Neural progenitor cell (in vitro differentiated cells): ENCODE measurements around the gene PRKCA. TPM values are rescaled to one million over a fixed set of nuclear protein-coding genes. Genes with fewer than 3 reads are reported as not detected.
"Not testable (repeated sequence)": the region's sequence is repeated elsewhere in the genome, so short reads cannot be mapped to it uniquely, and the experiment has no call there.

Experiments
- DNase-seq: peaks from one replicate; pipeline ENCODE4 v3.0.0-alpha.2; 2016; ENCODE audit warnings: low spot score
- H2AFZ ChIP-seq: fragments of 200-600 bp; sonication (generic); replicated peaks from 2 replicates; pipeline ENCODE4 v1.6.1; 2016; ENCODE audit warnings: antibody characterized with exemption
- H3F3A ChIP-seq: fragments of 200-600 bp; sonication (generic); 2 replicates; pipeline ENCODE4 v1.6.1; 2016; ENCODE audit warnings: antibody characterized with exemption, low read depth
- H3K27ac ChIP-seq: fragments of 200-600 bp; sonication (generic); 2 replicates; pipeline ENCODE4 v1.5.1; 2016; ENCODE audit warnings: mild to moderate bottlenecking
- H3K27me3 ChIP-seq: fragments of 200-600 bp; sonication (generic); 2 replicates; pipeline ENCODE4 v1.6.1; 2016; ENCODE audit warnings: mild to moderate bottlenecking, moderate library complexity
- H3K36me3 ChIP-seq: fragments of 200-600 bp; sonication (generic); 2 replicates; pipeline ENCODE4 v1.5.1; 2016
- H3K4me1 ChIP-seq: fragments of 200-600 bp; sonication (generic); 2 replicates; pipeline ENCODE4 v1.6.1; 2016; ENCODE audit warnings: mixed run types
- H3K4me2 ChIP-seq: fragments of 200-600 bp; sonication (generic); 2 replicates; pipeline ENCODE4 v1.6.1; 2016
- H3K4me3 ChIP-seq: fragments of 200-600 bp; sonication (generic); 2 replicates; pipeline ENCODE4 v1.5.1; 2016
- H3K79me2 ChIP-seq: fragments of 200-600 bp; sonication (generic); 2 replicates; pipeline ENCODE4 v1.6.1; 2016; ENCODE audit warnings: low read depth
- H3K9ac ChIP-seq: fragments of 200-600 bp; sonication (generic); 2 replicates; pipeline ENCODE4 v1.6.1; 2016
- H3K9me3 ChIP-seq: fragments of 200-600 bp; sonication (generic); 2 replicates; pipeline ENCODE4 v1.5.1; 2016; ENCODE audit warnings: low read depth
- H4K20me1 ChIP-seq: fragments of 200-600 bp; sonication (generic); 2 replicates; pipeline ENCODE4 v1.6.1; 2016; ENCODE audit warnings: low read depth
- H3K27ac Mint-ChIP-seq: 3 replicates; pipeline ENCODE4 v1.8.0; 2021; ENCODE audit warnings: mixed read lengths
- H3K27me3 Mint-ChIP-seq: 2 replicates; pipeline ENCODE4 v1.8.0; 2022; ENCODE audit warnings: low read depth, mild to moderate bottlenecking, inconsistent platforms, moderate library complexity, mixed read lengths; ENCODE audit not compliant: insufficient read depth
- H3K36me3 Mint-ChIP-seq: 3 replicates; pipeline ENCODE4 v1.8.0; 2021; ENCODE audit warnings: mixed read lengths
- H3K4me1 Mint-ChIP-seq: 3 replicates; pipeline ENCODE4 v1.8.0; 2021; ENCODE audit warnings: mixed read lengths
- H3K4me3 Mint-ChIP-seq: 3 replicates; pipeline ENCODE4 v1.8.0; 2021; ENCODE audit warnings: mild to moderate bottlenecking, moderate library complexity, mixed read lengths
- H3K9me3 Mint-ChIP-seq: 3 replicates; pipeline ENCODE4 v1.8.0; 2020; ENCODE audit warnings: mixed read lengths
- CTCF ChIP-seq: fragments of 200-600 bp; sonication (generic); IDR thresholded peaks from 2 replicates; pipeline ENCODE4 v1.5.1; 2017; ENCODE audit warnings: antibody characterized with exemption, mild to moderate bottlenecking
- EZH2 ChIP-seq: fragments of 200-600 bp; sonication (generic); IDR thresholded peaks from 2 replicates; pipeline ENCODE4 v1.6.1; 2017; ENCODE audit warnings: antibody characterized with exemption, mild to moderate bottlenecking, moderate library complexity
- EZH2phosphoT487 ChIP-seq: fragments of 200-600 bp; sonication (generic); IDR thresholded peaks from 2 replicates; pipeline ENCODE4 v1.6.1; 2017; ENCODE audit warnings: antibody characterized with exemption
- total RNA-seq: library from RNA; depleted of rRNA; stranded (reverse); fragments of >200 nt; gene quantifications from 2 replicates; pipeline ENCODE4 v1.2.3, GENCODE V29; 2015; ENCODE audit warnings: low replicate concordance

PRKCA gene
- total RNA-seq, 1 donor from 2014 or later = 2.1 TPM

DNA sequence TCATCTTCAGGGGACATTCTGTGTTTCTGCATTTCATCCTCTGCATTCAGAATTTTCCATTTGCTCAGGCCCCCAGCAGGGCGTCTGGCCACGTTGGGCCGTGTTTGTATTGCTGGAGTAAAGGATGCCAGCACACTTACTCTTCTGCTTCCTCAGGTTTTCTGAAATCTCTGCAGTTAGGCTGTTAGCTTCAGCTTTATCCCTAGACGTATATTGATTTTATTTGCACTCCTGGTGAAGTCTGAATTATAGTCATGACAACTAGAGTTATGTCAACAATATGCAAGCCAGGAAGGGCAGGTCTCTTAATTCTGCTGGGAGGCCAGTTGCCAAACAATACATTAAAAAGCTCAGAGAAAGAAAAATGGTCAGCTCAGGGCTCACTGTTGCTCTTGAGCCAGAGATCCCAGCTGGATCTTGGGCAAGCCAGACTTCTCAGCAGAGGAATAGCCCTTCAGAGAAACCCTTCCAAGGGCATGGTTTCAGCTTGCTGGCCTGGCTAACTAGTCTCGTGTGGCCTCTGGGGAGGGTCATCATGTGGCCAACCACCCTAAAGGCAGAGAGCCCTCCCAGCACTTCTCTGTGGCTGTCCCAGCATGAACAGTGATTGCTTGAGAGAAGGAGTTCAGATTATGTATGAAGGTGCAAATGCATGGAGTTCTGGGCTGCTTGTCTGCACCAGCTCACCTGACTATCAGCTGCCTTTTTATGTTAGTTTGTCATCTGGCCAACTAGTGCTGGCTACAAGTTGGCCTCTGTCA lies 422.3 kb downstream of the PRKCA start:
- Mint-ChIP-seq H3K36me3 (no peaks in the 10 kb centered on the region), H3K9me3 (no peaks in the 10 kb centered on the region), H3K4me1 (peaks cover 48% of the 10 kb centered on the region), H3K27me3 (peaks cover 6% of the 10 kb centered on the region), H3K4me3 (no peak overlapping the region), H3K27ac (peak overlapping the region; percentile 57)
- Histone ChIP-seq H3K36me3 (no peaks in the 10 kb centered on the region), H3K27me3 (no peaks in the 10 kb centered on the region), H3K79me2 (no peaks in the 10 kb centered on the region), H3F3A (no peaks in the 10 kb centered on the region), H3K4me2 (no peak overlapping the region), H3K9me3 (no peaks in the 10 kb centered on the region), H3K27ac (no peak overlapping the region), H4K20me1 (no peaks in the 10 kb centered on the region), H3K4me3 (no peak overlapping the region), H3K9ac (no peak overlapping the region), H3K4me1 (no peaks in the 10 kb centered on the region), H2AFZ (no peak overlapping the region)
- TF ChIP-seq EZH2 (no peak), CTCF (no peak), EZH2phosphoT487 (no peak)
- DNase-seq = no peak

GRCh38 chr17:66725438-66725837 lies 423.0 kb downstream of the PRKCA start:
- not testable (repeated sequence) for H3K27me3 Mint-ChIP-seq, H3K4me2 ChIP-seq, H2AFZ ChIP-seq, H3K9ac ChIP-seq, H3F3A ChIP-seq, H3K4me3 Mint-ChIP-seq, H3K9me3 Mint-ChIP-seq, H3K27ac Mint-ChIP-seq, H3K36me3 Mint-ChIP-seq, H3K36me3 ChIP-seq, H4K20me1 ChIP-seq, H3K4me3 ChIP-seq, H3K9me3 ChIP-seq, H3K27ac ChIP-seq, DNase-seq, H3K4me1 ChIP-seq, H3K79me2 ChIP-seq, H3K27me3 ChIP-seq
- peaks cover 53% of the 10 kb centered on the region for H3K4me1 Mint-ChIP-seq

GRCh38 chr17:66725956-66726355 lies 423.5 kb downstream of the PRKCA start:
- TF ChIP-seq EZH2 (no peak), CTCF (no peak), EZH2phosphoT487 (no peak)
- no peak overlapping the region for H2AFZ ChIP-seq
- H3K9me3 Mint-ChIP-seq = no peaks in the 10 kb centered on the region
- H3K4me1 ChIP-seq = no peaks in the 10 kb centered on the region
- no peaks in the 10 kb centered on the region for H3K79me2 ChIP-seq
- H3K4me2 ChIP-seq = no peak overlapping the region
- H3K4me1 Mint-ChIP-seq = peaks cover 48% of the 10 kb centered on the region
- peaks cover 5% of the 10 kb centered on the region for H3K27me3 Mint-ChIP-seq
- H3K4me3 Mint-ChIP-seq = no peak overlapping the region
- H3K27ac Mint-ChIP-seq = no peak overlapping the region
- no peak overlapping the region for H3K4me3 ChIP-seq
- H3K9me3 ChIP-seq = no peaks in the 10 kb centered on the region
- H3K27ac ChIP-seq = no peak overlapping the region
- H3K9ac ChIP-seq = no peak overlapping the region
- H3K27me3 ChIP-seq = no peaks in the 10 kb centered on the region
- H3K36me3 ChIP-seq = no peaks in the 10 kb centered on the region
- DNase-seq = no peak
- no peaks in the 10 kb centered on the region for H4K20me1 ChIP-seq
- H3F3A ChIP-seq = no peaks in the 10 kb centered on the region
- H3K36me3 Mint-ChIP-seq = no peaks in the 10 kb centered on the region

DNA sequence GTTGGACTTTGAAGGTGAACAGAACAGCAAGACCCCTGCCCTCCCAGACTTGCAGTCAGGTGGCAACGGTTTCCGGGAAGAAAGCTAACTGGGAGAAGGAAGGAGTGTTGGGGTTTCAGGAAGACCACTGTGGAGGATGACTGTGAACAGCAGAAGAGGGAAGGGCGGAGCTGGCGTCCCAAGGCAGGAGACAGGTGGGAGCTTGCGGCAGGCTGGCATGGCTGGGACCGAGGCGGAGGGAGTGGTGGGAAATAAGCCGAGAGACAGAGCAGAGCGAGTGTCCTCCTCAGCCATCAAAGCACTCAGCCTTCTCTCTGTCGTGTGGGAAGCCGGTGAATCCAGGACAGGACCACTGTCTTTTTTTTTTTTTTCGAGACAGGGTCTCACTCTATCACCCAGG lies 424.0 kb downstream of the PRKCA start:
- no peak for TF ChIP-seq EZH2
- no peak for TF ChIP-seq CTCF
- TF ChIP-seq EZH2phosphoT487 = no peak
- H3K27me3 ChIP-seq = no peaks in the 10 kb centered on the region
- H3K36me3 Mint-ChIP-seq = no peaks in the 10 kb centered on the region
- H3K9me3 Mint-ChIP-seq = no peaks in the 10 kb centered on the region
- peaks cover 48% of the 10 kb centered on the region for H3K4me1 Mint-ChIP-seq
- no peaks in the 10 kb centered on the region for H3K79me2 ChIP-seq
- H3K27ac ChIP-seq = no peak overlapping the region
- H2AFZ ChIP-seq = no peak overlapping the region
- no peak overlapping the region for H3K4me3 ChIP-seq
- no peaks in the 10 kb centered on the region for H4K20me1 ChIP-seq
- no peak overlapping the region for H3K27ac Mint-ChIP-seq
- no peak for DNase-seq
- H3K9ac ChIP-seq = no peak overlapping the region
- no peak overlapping the region for H3K4me2 ChIP-seq
- no peaks in the 10 kb centered on the region for H3K36me3 ChIP-seq
- H3K4me1 ChIP-seq = no peaks in the 10 kb centered on the region
- no peaks in the 10 kb centered on the region for H3K9me3 ChIP-seq
- H3F3A ChIP-seq = no peaks in the 10 kb centered on the region
- H3K4me3 Mint-ChIP-seq = no peak overlapping the region
- peaks cover 5% of the 10 kb centered on the region for H3K27me3 Mint-ChIP-seq
